GM18520 (cell line): ENCODE measurements around the gene SCG5.
A peak's percentile ranks its signal among the peaks of the same experiment; 100 is the strongest.

Experiments used
- ATAC-seq: cut with Tn5 transposase; IDR thresholded peaks from one replicate; pipeline ENCODE4 v1.9.1; 2021; ENCODE audit not compliant: unreplicated experiment

SCG5 gene

DNA sequence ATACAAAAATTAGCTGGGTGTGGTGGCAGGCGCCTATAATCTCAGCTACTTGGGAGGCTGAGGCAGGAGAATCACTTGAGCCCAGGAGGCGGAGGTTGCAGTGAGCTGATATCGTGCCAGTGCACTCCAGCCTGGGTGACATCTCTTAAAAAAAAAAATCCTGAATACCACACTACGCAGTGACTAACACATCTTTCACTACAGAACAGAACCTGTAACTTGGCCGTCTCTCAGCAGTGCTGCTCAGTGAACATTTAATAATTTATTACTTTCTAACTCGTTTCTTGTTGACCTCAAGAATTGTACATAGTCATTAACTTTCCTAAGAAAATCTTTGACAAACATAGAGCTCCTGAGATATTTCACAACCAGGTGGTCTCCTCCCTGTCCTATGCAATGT is 80.1 kb downstream of the SCG5 start:
- ATAC-seq, result no peak

DNA sequence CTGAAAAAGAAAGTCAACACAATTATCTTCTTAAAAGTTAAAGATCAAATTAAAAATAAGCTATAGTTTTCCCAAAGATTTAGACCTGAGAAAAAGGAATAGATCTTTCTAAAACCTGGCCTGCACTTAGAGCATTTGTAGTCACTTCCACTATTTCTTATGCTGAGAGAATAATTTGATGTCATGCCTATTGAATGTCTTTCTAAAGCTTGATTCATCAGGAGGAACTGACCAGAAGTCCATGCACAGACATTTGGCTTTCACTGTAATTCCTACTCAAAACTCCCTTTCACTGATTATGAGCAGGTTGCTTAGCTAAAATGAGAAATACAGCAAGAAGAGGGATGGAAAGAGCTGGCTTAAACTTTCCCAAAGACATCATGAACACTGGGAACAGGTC is 80.6 kb downstream of the SCG5 start:
- no peak for ATAC-seq

DNA sequence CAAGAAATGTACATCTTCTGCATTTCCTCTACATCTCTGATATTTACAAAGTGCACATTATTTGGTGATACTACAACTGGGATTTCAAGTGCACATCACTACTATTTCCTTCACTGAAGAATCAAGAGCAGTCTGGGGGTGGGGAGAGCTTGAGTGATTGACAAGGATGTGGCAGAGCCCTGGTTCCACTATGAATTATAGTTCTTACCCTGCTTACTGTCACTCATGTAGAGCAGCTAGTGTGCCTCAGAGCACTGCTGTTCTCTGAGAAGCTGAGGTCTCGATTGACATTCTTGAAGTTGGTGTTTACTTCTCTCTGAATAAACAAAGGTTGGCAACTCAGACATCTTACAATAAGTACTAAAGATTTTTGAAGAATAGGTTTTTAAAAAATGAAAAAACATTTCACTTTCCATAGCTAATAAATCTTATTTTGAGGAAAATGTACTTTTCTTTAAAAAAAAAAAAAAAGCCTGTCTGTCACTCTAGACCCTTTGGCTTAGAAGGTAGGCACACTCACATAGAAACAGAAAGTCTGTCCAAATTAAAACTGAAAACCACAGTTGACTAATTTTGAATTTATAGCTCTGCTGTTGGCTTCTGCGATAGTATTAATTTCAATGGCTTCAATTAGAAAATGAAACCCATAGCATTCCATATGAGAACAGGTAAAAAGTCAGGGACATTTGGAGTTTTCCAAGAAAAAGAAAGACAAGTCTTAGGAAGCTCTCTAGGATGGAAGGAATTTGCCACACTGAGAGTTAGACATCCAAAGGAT is 81.8 kb downstream of the SCG5 start:
- peak; percentile 96 for ATAC-seq

DNA sequence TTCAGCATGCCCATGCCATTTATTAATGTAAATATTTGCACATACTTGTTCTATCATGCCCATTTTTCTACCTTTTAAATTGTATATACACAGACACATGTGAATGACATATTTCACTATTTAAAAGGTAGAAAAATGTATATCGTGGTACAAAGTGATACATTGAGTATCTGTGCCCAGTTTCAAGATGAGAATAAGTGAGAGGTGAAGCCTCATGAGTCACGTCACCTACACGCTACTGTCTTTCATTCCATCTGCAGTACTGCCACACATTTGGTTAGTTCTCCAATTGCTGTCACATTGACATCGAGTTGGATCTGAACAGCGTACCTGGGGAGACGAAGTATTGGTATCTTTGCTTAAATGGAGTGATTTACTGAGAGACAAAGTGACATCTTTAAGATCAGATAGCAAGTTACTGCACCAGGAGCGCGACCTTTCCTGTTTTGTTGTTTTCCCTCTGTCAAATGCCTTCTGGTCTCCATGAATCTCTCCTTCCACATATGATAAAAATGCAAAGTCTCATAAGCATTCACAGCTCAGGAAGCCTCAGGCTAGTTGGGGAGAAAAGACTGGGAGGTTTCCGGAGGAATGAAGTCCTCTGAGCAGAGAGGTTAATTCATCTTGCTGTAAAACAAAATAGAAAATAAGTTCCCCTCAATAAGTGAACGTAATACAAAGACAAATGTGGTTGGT is 88.3 kb downstream of the SCG5 start:
- ATAC-seq, result no peak

DNA sequence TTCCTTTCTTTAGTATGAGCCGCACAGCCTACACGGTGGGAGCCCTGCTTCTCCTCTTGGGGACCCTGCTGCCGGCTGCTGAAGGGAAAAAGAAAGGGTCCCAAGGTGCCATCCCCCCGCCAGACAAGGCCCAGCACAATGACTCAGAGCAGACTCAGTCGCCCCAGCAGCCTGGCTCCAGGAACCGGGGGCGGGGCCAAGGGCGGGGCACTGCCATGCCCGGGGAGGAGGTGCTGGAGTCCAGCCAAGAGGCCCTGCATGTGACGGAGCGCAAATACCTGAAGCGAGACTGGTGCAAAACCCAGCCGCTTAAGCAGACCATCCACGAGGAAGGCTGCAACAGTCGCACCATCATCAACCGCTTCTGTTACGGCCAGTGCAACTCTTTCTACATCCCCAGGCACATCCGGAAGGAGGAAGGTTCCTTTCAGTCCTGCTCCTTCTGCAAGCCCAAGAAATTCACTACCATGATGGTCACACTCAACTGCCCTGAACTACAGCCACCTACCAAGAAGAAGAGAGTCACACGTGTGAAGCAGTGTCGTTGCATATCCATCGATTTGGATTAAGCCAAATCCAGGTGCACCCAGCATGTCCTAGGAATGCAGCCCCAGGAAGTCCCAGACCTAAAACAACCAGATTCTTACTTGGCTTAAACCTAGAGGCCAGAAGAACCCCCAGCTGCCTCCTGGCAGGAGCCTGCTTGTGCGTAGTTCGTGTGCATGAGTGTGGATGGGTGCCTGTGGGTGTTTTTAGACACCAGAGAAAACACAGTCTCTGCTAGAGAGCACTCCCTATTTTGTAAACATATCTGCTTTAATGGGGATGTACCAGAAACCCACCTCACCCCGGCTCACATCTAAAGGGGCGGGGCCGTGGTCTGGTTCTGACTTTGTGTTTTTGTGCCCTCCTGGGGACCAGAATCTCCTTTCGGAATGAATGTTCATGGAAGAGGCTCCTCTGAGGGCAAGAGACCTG is 89.5 kb downstream of the SCG5 start:
- no peak for ATAC-seq

DNA sequence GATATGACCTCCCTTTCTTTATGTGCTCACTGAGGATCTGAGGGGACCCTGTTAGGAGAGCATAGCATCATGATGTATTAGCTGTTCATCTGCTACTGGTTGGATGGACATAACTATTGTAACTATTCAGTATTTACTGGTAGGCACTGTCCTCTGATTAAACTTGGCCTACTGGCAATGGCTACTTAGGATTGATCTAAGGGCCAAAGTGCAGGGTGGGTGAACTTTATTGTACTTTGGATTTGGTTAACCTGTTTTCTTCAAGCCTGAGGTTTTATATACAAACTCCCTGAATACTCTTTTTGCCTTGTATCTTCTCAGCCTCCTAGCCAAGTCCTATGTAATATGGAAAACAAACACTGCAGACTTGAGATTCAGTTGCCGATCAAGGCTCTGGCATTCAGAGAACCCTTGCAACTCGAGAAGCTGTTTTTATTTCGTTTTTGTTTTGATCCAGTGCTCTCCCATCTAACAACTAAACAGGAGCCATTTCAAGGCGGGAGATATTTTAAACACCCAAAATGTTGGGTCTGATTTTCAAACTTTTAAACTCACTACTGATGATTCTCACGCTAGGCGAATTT is 91.2 kb downstream of the SCG5 start:
- no peak for ATAC-seq

DNA sequence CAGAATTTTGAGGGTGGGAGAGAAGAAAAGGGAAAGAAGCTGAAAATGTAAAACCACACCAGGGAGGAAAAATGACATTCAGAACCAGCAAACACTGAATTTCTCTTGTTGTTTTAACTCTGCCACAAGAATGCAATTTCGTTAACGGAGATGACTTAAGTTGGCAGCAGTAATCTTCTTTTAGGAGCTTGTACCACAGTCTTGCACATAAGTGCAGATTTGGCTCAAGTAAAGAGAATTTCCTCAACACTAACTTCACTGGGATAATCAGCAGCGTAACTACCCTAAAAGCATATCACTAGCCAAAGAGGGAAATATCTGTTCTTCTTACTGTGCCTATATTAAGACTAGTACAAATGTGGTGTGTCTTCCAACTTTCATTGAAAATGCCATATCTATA is 91.8 kb downstream of the SCG5 start:
- no peak for ATAC-seq

DNA sequence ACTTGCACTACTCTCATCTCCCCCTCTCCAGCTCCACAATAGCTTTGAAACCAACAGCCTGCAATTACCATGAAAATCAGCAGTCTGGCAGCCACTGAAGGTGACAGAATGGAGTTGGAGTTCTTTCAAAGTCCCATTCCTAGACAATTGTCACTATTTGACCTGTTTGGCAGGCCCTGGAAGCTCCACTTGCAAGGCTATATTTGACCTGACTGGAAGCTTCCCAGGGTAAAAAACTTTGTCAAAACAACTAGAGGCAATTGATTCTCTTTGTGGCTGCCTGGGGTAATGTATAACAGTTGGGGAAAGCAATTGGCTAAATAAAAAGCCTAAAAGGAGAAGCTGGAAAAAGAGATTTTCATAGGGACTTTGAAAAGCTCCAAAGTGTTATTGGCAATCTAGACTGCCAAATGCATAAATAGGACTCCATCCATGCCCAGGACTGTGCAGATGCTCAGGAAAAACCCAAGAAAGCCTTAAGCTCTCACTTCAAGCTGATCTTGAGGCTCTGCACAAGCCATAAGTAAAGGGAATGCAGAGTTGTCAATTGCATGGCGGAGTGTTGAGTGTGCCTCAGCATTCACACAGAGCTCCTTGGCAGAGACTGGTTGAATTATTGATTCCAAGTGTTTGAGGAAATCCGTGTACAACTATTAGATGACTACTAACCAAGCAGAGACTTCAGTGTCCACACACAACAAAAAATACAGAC is 94.6 kb downstream of the SCG5 start:
- no peak for ATAC-seq

DNA sequence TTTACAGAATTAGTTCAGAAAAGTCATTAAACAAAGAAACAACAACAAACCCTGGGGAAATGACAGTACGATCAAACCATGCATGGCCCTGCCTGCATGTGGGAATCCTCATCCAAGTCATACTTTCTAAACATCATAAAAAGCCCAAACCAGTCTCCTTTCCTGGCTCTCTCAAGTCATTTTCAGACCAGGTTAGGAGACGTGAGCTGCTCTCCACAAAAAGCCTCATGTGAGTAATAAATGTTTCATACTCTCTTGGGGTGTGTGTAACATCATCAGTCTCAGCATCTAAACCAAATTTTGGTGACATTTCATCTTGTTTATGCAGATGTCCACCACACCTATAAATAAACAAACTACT is 95.2 kb downstream of the SCG5 start:
- ATAC-seq, result no peak

DNA sequence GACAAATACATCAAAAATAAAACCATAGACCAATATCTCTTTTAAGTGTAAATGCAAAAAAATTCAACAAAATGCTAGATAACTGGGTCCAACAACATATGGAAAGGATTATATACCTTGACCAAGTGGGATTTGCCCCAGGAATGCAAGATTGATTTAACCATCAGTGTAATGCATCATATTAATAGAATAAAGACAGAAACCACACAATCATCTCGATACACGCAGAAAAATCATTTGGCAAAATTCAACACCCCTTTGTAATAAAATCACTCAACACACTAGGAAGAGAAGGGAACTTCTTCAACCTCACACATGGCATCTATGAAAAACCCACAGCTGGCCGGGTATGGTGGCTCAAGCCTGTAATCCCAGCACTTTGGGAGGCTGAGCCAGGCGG is 95.8 kb downstream of the SCG5 start:
- ATAC-seq, result no peak

DNA sequence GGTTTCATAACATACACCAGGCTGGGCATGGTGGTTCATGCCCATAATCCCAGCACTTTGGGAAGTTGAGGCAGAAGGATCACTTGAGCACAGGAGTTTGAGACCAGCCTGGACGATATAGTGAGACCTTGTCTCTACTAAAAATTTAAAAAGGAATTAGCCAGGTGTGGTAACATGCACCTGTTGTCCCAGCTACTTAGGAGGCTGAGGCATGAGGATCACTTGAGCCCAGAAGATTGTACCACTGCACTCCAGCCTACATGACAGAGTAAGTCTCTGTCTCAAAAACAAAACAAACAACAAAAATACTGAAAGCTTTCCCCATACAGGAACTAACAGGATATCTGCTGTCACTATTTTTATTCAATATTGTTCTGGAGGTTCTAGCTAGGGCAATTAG is 97.2 kb downstream of the SCG5 start:
- ATAC-seq, result no peak

DNA sequence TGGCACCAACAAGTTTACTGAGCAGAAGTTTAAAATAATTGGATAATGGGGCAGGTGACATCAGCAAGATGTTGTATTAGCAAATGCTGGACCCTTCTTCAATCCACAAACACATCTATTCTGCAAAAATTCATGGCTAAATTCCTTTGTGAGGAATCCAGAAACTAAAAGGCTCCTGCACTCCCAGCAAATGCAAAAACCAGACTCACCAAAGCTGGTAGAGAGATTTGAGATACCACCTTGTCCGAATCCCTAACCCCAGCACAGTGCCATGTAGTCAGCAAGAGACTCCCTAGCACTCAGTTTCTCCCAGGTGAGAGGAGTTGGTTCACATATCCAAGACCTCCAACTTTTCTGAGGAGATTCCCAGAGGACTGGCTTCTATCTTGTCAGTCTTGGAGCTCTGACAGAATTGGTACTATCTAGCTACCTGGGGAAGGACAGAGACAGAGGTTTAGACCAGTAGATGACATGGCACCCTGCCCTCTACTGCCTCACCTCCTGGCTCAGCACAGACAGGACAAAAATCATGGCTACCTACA is 98.1 kb downstream of the SCG5 start:
- no peak for ATAC-seq

DNA sequence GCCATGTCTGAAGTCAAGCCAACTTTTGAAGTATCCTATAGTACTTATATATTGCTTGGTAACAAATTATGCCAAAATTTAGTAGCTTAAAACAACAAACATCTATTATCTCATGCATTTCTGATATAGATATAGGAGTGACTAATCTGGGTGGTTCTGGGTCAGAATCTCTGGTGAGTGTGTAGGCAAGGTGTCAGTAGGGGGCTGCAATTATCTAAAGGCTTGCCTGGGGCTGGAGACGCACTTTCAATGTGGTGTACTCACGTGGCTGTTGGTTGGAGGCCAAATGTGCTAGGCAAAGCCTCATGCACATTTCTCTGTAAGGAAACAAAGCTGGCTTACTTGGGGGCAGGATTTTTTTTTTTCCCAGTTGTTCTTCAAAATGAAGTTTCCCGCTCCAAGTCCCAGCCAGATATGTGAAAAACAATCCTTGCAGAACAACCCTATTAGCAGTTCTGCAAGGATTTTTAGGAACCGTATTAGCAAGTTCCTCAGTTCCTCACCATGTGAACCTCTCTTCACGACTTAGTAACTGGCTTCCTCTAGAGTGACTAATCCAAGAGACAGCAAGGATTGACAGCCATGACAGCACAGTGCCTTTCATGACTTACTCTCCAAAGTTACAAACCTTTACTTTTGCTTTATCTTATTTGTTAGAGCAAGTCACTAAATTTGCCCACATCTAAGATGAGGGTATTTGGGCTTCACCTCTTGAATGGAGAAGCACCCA is 102.1 kb downstream of the SCG5 start:
- ATAC-seq, result no peak

DNA sequence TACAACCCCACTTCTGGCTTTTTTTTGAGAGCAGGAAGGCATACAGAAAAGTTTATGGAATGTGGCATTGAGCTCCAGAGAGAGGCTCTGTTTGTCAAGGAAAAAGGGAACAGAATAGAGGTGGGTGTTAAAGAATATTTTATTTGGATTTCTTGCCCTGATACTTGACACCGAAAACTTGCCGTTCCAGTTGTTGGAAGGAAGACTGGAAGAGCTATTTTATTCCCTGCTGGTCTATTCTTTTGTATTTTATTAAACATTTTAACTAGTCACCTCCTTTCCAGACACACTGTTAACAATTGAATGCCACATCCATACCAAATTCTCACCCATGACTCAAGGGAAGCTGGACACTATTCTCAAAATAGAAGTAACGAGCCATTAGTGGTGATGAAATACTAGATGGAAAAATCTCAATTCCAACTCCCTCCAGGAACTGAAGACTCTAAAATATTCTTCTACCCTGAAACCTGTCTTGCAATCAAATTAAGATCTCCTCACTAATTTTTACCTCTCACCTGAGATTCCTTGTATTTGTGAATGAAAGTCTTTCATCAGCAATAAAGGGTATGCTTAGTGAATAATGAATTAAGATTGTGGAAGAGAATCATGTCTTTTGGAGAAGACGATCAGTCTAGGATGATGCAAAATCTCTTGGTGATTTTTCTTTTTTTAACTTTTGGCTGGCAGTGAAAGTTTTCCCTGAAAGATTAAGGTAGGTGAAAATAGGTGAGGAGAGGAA is 104.8 kb downstream of the SCG5 start:
- ATAC-seq, result no peak
